Activated naive CD8-positive, alpha-beta T cell treated with anti-CD3 and anti-CD28 coated beads, Interleukin-2, amount 50 U/mL, for 16 hours (primary cell): ENCODE data around the gene PPARA.
A peak's percentile ranks its signal among the peaks of the same experiment; 100 is the strongest.

ENCODE experiments used
- DNase-seq: peaks from one replicate; pipeline ENCODE4 v3.0.0-alpha.2; 2020; ENCODE audit warnings: low read depth, low spot score

Gene PPARA

GRCh38 chr22:46150034-46150654, at the start of gene PPARA:
Gene PPARA, plus strand, starts transcription at chr22:46150526. Its CDS starts 47,858 bp downstream, at chr22:46198384.
- DNase-seq: peak; percentile 69

- DNase-seq: no peak
Observed at GRCh38 chr22:46102159-46102558, 48.2 kb upstream of the PPARA start.

- DNase-seq: no peak
Observed at GRCh38 chr22:46102752-46103151, 47.6 kb upstream of the PPARA start.

GRCh38 chr22:46103181-46103580, 47.1 kb upstream of the PPARA start:
- no peak for DNase-seq

GRCh38 chr22:46103664-46104063, 46.7 kb upstream of the PPARA start:
- no peak for DNase-seq

- DNase-seq: no peak
Observed at GRCh38 chr22:46104170-46104880, 46.0 kb upstream of the PPARA start.

GRCh38 chr22:46104881-46105493, 45.3 kb upstream of the PPARA start:
- no peak for DNase-seq

GRCh38 chr22:46105494-46106278, 44.6 kb upstream of the PPARA start:
- DNase-seq: no peak

- DNase-seq: no peak
Observed at GRCh38 chr22:46106279-46107022, 43.9 kb upstream of the PPARA start.

- DNase-seq: no peak
Observed at GRCh38 chr22:46107089-46107664, 43.1 kb upstream of the PPARA start.

- no peak for DNase-seq
Observed at GRCh38 chr22:46107753-46108563, 42.4 kb upstream of the PPARA start.

- DNase-seq: no peak
Observed at GRCh38 chr22:46108564-46109473, 41.5 kb upstream of the PPARA start.

GRCh38 chr22:46109474-46110003, 40.8 kb upstream of the PPARA start:
- no peak for DNase-seq

- DNase-seq: no peak
Observed at GRCh38 chr22:46110215-46110614, 40.1 kb upstream of the PPARA start.

GRCh38 chr22:46111645-46112306, 38.5 kb upstream of the PPARA start:
- DNase-seq: no peak

GRCh38 chr22:46112405-46112804, 37.9 kb upstream of the PPARA start:
- DNase-seq: no peak

- no peak for DNase-seq
Observed at GRCh38 chr22:46113110-46113909, 37.0 kb upstream of the PPARA start.
